Immature natural killer cell (primary cell): ENCODE results near the gene MBNL1. TPM values are rescaled to one million over a fixed set of nuclear protein-coding genes. Genes with fewer than 3 reads are reported as not detected.

Experiments
- DNase-seq, 3 donors: peaks; one replicate each; pipeline ENCODE4 v3.0.0; 2022; ENCODE audit warnings: mixed read lengths in 1 of 3
- H3K27ac Mint-ChIP-seq, 6 donors: one replicate each; pipeline ENCODE4 v1.8.0; 2020; ENCODE audit warnings: mixed read lengths in 6 of 6, mild to moderate bottlenecking in 5 of 6, inconsistent platforms in 4 of 6, moderate library complexity in 3 of 6
- H3K27me3 Mint-ChIP-seq, 3 donors: one replicate each; pipeline ENCODE4 v1.8.0; 2020 to 2021; ENCODE audit warnings: low read depth in 3 of 3, mild to moderate bottlenecking in 3 of 3, mixed read lengths in 3 of 3, moderate library complexity in 3 of 3, inconsistent platforms in 1 of 3
- H3K36me3 Mint-ChIP-seq, 3 donors: one replicate each; pipeline ENCODE4 v1.8.0; 2020; ENCODE audit warnings: mixed read lengths in 3 of 3, inconsistent platforms in 2 of 3, mild to moderate bottlenecking in 2 of 3
- H3K4me1 Mint-ChIP-seq, 2 donors: one replicate each; pipeline ENCODE4 v1.8.0; 2020; ENCODE audit warnings: inconsistent platforms in 2 of 2, mild to moderate bottlenecking in 2 of 2, mixed read lengths in 2 of 2, moderate library complexity in 1 of 2
- H3K4me3 Mint-ChIP-seq, 5 donors: one replicate each; pipeline ENCODE4 v1.8.0; 2020; ENCODE audit warnings: mild to moderate bottlenecking in 5 of 5, mixed read lengths in 5 of 5, inconsistent platforms in 3 of 5, moderate library complexity in 3 of 5
- H3K9me3 Mint-ChIP-seq, 6 donors: one replicate each; pipeline ENCODE4 v1.8.0; 2020; ENCODE audit warnings: mild to moderate bottlenecking in 6 of 6, mixed read lengths in 6 of 6, inconsistent platforms in 4 of 6, moderate library complexity in 3 of 6
- polyA plus RNA-seq, 3 donors: library from polyadenylated mRNA; unstranded; fragments of 300-500 nt; fragmentation: Illumina TruSeq; gene quantifications; one replicate each; pipeline ENCODE4 v1.2.3, GENCODE V29; 2021

Gene MBNL1
- polyA plus RNA-seq, 3 donors from 2014 or later: 270 to 399 (median 286) TPM

- Mint-ChIP-seq H3K4me3 (peak overlapping the region in 1 of 5 donors; percentile 9), H3K4me1 (peaks cover 44 to 86% of the 10 kb centered on the region in 2 donors), H3K9me3 (no peaks in the 10 kb centered on the region), H3K27ac (peak overlapping the region in 5 of 6 donors; percentile 52 to 71 (median 68)), H3K27me3 (peaks cover 0 to 11% (median 8%) of the 10 kb centered on the region in 3 donors), H3K36me3 (peaks cover 11 to 31% (median 18%) of the 10 kb centered on the region in 3 donors)
- DNase-seq: no peak
Measured at GRCh38 chr3:152457500-152458375, 189.0 kb downstream of the MBNL1 start.

- Mint-ChIP-seq H3K4me1 (peaks cover 39 to 78% of the 10 kb centered on the region in 2 donors), H3K4me3 (peak overlapping the region in 2 of 5 donors; percentile 9 to 19), H3K27ac (peak overlapping the region; percentile 30 to 71 (median 64)), H3K36me3 (peaks cover 11 to 30% (median 17%) of the 10 kb centered on the region in 3 donors), H3K9me3 (no peaks in the 10 kb centered on the region), H3K27me3 (peaks cover 0 to 9% (median 8%) of the 10 kb centered on the region in 3 donors)
- DNase-seq: no peak
Measured at GRCh38 chr3:152458376-152459117, 189.8 kb downstream of the MBNL1 start.

- no peak for DNase-seq
Measured at GRCh38 chr3:152459118-152459515, 190.4 kb downstream of the MBNL1 start.

GRCh38 chr3:152459572-152459971, 190.8 kb downstream of the MBNL1 start:
- peak overlapping the region in 3 of 6 donors; percentile 28 to 81 (median 51) for H3K27ac Mint-ChIP-seq
- peaks cover 0 to 9% (median 8%) of the 10 kb centered on the region in 3 donors for H3K27me3 Mint-ChIP-seq
- peaks cover 33 to 67% of the 10 kb centered on the region in 2 donors for H3K4me1 Mint-ChIP-seq
- peaks cover 11 to 28% (median 15%) of the 10 kb centered on the region in 3 donors for H3K36me3 Mint-ChIP-seq
- H3K4me3 Mint-ChIP-seq: peak overlapping the region in 1 of 5 donors; percentile 21
- no peaks in the 10 kb centered on the region for H3K9me3 Mint-ChIP-seq
- no peak for DNase-seq

More at GRCh38 chr3:152459118-152459515, 190.4 kb downstream of the MBNL1 start:
- H3K4me3 Mint-ChIP-seq: no peak overlapping the region
- H3K4me1 Mint-ChIP-seq: peaks cover 35 to 72% of the 10 kb centered on the region in 2 donors
- no peaks in the 10 kb centered on the region for H3K9me3 Mint-ChIP-seq
- H3K27me3 Mint-ChIP-seq: peaks cover 0 to 9% (median 8%) of the 10 kb centered on the region in 3 donors
- H3K36me3 Mint-ChIP-seq: peaks cover 11 to 30% (median 17%) of the 10 kb centered on the region in 3 donors
- peak overlapping the region in 5 of 6 donors; percentile 38 to 68 (median 61) for H3K27ac Mint-ChIP-seq

GRCh38 chr3:152460936-152461335, 192.2 kb downstream of the MBNL1 start:
- Mint-ChIP-seq H3K36me3 (peaks cover 9 to 26% (median 17%) of the 10 kb centered on the region in 3 donors), H3K9me3 (no peaks in the 10 kb centered on the region), H3K4me3 (no peak overlapping the region)

GRCh38 chr3:152461460-152461859, 192.7 kb downstream of the MBNL1 start:
- peaks cover 6 to 22% (median 16%) of the 10 kb centered on the region in 3 donors for H3K36me3 Mint-ChIP-seq
- no peak overlapping the region for H3K4me3 Mint-ChIP-seq
- DNase-seq: no peak
- H3K9me3 Mint-ChIP-seq: no peaks in the 10 kb centered on the region
- H3K27me3 Mint-ChIP-seq: peaks cover 0 to 13% (median 7%) of the 10 kb centered on the region in 3 donors
- peaks cover 24 to 59% of the 10 kb centered on the region in 2 donors for H3K4me1 Mint-ChIP-seq
- peak overlapping the region in 3 of 6 donors; percentile 51 to 81 (median 79) for H3K27ac Mint-ChIP-seq

More at GRCh38 chr3:152460936-152461335, 192.2 kb downstream of the MBNL1 start:
- Mint-ChIP-seq H3K4me1 (peaks cover 27 to 59% of the 10 kb centered on the region in 2 donors), H3K27ac (peak overlapping the region in 5 of 6 donors; percentile 0 to 81 (median 70)), H3K27me3 (peaks cover 0 to 8% (median 8%) of the 10 kb centered on the region in 3 donors)
- DNase-seq: no peak

GRCh38 chr3:152466784-152467183, 198.1 kb downstream of the MBNL1 start:
- H3K36me3 Mint-ChIP-seq: peaks cover 9 to 12% (median 12%) of the 10 kb centered on the region in 3 donors
- peaks cover 6 to 28% of the 10 kb centered on the region in 2 donors for H3K4me1 Mint-ChIP-seq
- H3K9me3 Mint-ChIP-seq: no peaks in the 10 kb centered on the region
- H3K4me3 Mint-ChIP-seq: peak overlapping the region in 1 of 5 donors; percentile 20
- peak; percentile 12 to 30 (median 21) for DNase-seq
- H3K27ac Mint-ChIP-seq: peak overlapping the region in 5 of 6 donors; percentile 25 to 90 (median 66)
- peaks cover 0 to 16% (median 11%) of the 10 kb centered on the region in 3 donors for H3K27me3 Mint-ChIP-seq

GRCh38 chr3:152469248-152470025, 200.7 kb downstream of the MBNL1 start:
- H3K4me3 Mint-ChIP-seq: no peak overlapping the region
- peaks cover 0 to 18% (median 11%) of the 10 kb centered on the region in 3 donors for H3K27me3 Mint-ChIP-seq
- DNase-seq: no peak
- no peaks in the 10 kb centered on the region for H3K9me3 Mint-ChIP-seq
- peaks cover 14 to 35% of the 10 kb centered on the region in 2 donors for H3K4me1 Mint-ChIP-seq
- H3K27ac Mint-ChIP-seq: peak overlapping the region in 5 of 6 donors; percentile 38 to 82 (median 51)
- H3K36me3 Mint-ChIP-seq: peaks cover 9 to 12% (median 9%) of the 10 kb centered on the region in 3 donors

- H3K4me1 Mint-ChIP-seq: peaks cover 14 to 35% of the 10 kb centered on the region in 2 donors
- no peaks in the 10 kb centered on the region for H3K9me3 Mint-ChIP-seq
- no peak overlapping the region for H3K4me3 Mint-ChIP-seq
- peaks cover 0 to 18% (median 11%) of the 10 kb centered on the region in 3 donors for H3K27me3 Mint-ChIP-seq
- no peak for DNase-seq
- H3K27ac Mint-ChIP-seq: peak overlapping the region in 5 of 6 donors; percentile 38 to 77 (median 51)
- peaks cover 4 to 9% (median 7%) of the 10 kb centered on the region in 3 donors for H3K36me3 Mint-ChIP-seq
Measured at GRCh38 chr3:152470095-152470494, 201.4 kb downstream of the MBNL1 start.

GRCh38 chr3:152470893-152471292, 202.2 kb downstream of the MBNL1 start:
- Mint-ChIP-seq H3K4me1 (peaks cover 14 to 31% of the 10 kb centered on the region in 2 donors), H3K9me3 (no peaks in the 10 kb centered on the region), H3K4me3 (no peak overlapping the region), H3K27ac (peak overlapping the region in 4 of 6 donors; percentile 18 to 83 (median 66)), H3K27me3 (peaks cover 0 to 20% (median 11%) of the 10 kb centered on the region in 3 donors), H3K36me3 (peaks cover 4 to 9% (median 7%) of the 10 kb centered on the region in 3 donors)
- no peak for DNase-seq

- peaks cover under 1 to 5% (median under 1%) of the 10 kb centered on the region in 3 donors for H3K36me3 Mint-ChIP-seq
- H3K9me3 Mint-ChIP-seq: no peaks in the 10 kb centered on the region
- H3K4me3 Mint-ChIP-seq: peak overlapping the region; percentile 52 to 80 (median 54)
- peak overlapping the region; percentile 26 to 86 (median 78) for H3K27ac Mint-ChIP-seq
- DNase-seq: peak; percentile 54 to 62 (median 62)
- H3K4me1 Mint-ChIP-seq: peaks cover 11 to 21% of the 10 kb centered on the region in 2 donors
- peaks cover 0 to 12% (median 5%) of the 10 kb centered on the region in 3 donors for H3K27me3 Mint-ChIP-seq
Measured at GRCh38 chr3:152471814-152472671, 203.3 kb downstream of the MBNL1 start.

- H3K27me3 Mint-ChIP-seq: peaks cover 0 to 11% (median 2%) of the 10 kb centered on the region in 3 donors
- no peaks in the 10 kb centered on the region for H3K9me3 Mint-ChIP-seq
- H3K4me1 Mint-ChIP-seq: peaks cover 10 to 19% of the 10 kb centered on the region in 2 donors
- H3K36me3 Mint-ChIP-seq: peaks cover 0 to 1% (median 0%) of the 10 kb centered on the region in 3 donors
- H3K27ac Mint-ChIP-seq: peak overlapping the region; percentile 26 to 86 (median 78)
- peak overlapping the region in 4 of 5 donors; percentile 52 to 80 (median 62) for H3K4me3 Mint-ChIP-seq
- DNase-seq: no peak
Measured at GRCh38 chr3:152472672-152472954, 203.9 kb downstream of the MBNL1 start.
